H1 (cell line): ENCODE data around the gene KLHL28.

Source experiments
- CBX8 ChIP-seq: fragments of 300-800, 300-1000 bp; sonication (generic); IDR thresholded peaks from 2 replicates; pipeline ENCODE4 v1.7.1; 2016; ENCODE audit warnings: low read depth, low read length, borderline replicate concordance
- EZH2 ChIP-seq: fragments of 200-600 bp; sonication (generic); IDR thresholded peaks from 2 replicates; pipeline ENCODE4 v1.7.1; 2012; ENCODE audit warnings: low read depth, mild to moderate bottlenecking, moderate library complexity, low read length, inconsistent platforms; ENCODE audit not compliant: severe bottlenecking
- RAD21 ChIP-seq, 2 experiments: IDR thresholded peaks in 1 of 2; conservative IDR thresholded peaks in 1 of 2; 2 replicates each; pipeline ENCODE4 v1.6.1; 2011; ENCODE audit warnings: low read depth in 2 of 2, low read length in 2 of 2, improper control_type of control experiment in 1 of 2, inconsistent platforms in 1 of 2, mild to moderate bottlenecking in 1 of 2, moderate library complexity in 1 of 2
- RFX5 ChIP-seq: IDR thresholded peaks from 2 replicates; pipeline ENCODE4 v1.6.1; 2011; ENCODE audit warnings: low read depth, low read length, improper control_type of control experiment, borderline replicate concordance
- TAF1 ChIP-seq: IDR thresholded peaks from 2 replicates; pipeline ENCODE4 v1.6.1; 2011; ENCODE audit warnings: mild to moderate bottlenecking, low read depth, low read length
- TCF12 ChIP-seq: IDR thresholded peaks from 2 replicates; pipeline ENCODE4 v1.6.1; 2011; ENCODE audit warnings: low read depth, mild to moderate bottlenecking, low read length
- TF ChIP-seq, protein P1 (sequence below), 3 experiments: IDR thresholded peaks; 1 replicate in 2 of 3; 2 replicates in 1 of 3; pipeline versions ENCODE4 v1.5.1 to v1.6.1; 2011; ENCODE audit warnings: low read length in 3 of 3, mild to moderate bottlenecking in 3 of 3, inconsistent platforms in 2 of 3, low read depth in 1 of 3, moderate library complexity in 1 of 3; ENCODE audit not compliant: insufficient read depth in 1 of 3; ENCODE audit errors: control extremely low read depth in 1 of 3

- TF ChIP-seq CBX8 (no peak), RFX5 (no peak), EZH2 (no peak), TAF1 (no peak), RAD21 (IDR thresholded peaks at IDR 0.05 in 1 of 2, conservative IDR thresholded peaks at IDR 0.05 in 1 of 2; ENCODE audit: low read depth in 2 of 2, low read length in 2 of 2) (no peak), TCF12 (no peak)
- TF ChIP-seq, protein P1, sequence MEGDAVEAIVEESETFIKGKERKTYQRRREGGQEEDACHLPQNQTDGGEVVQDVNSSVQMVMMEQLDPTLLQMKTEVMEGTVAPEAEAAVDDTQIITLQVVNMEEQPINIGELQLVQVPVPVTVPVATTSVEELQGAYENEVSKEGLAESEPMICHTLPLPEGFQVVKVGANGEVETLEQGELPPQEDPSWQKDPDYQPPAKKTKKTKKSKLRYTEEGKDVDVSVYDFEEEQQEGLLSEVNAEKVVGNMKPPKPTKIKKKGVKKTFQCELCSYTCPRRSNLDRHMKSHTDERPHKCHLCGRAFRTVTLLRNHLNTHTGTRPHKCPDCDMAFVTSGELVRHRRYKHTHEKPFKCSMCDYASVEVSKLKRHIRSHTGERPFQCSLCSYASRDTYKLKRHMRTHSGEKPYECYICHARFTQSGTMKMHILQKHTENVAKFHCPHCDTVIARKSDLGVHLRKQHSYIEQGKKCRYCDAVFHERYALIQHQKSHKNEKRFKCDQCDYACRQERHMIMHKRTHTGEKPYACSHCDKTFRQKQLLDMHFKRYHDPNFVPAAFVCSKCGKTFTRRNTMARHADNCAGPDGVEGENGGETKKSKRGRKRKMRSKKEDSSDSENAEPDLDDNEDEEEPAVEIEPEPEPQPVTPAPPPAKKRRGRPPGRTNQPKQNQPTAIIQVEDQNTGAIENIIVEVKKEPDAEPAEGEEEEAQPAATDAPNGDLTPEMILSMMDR (IDR thresholded peaks at IDR 0.05; ENCODE audit: control extremely low read depth in 1 of 3, insufficient read depth in 1 of 3, low read depth in 1 of 3, low read length in 3 of 3) = no peak
These were observed 81.0 kb downstream of the KLHL28 start for GRCh38 chr14:44880791-44881190.
